ENCODE measurements around the gene SPOP.

Gene SPOP

DNA sequence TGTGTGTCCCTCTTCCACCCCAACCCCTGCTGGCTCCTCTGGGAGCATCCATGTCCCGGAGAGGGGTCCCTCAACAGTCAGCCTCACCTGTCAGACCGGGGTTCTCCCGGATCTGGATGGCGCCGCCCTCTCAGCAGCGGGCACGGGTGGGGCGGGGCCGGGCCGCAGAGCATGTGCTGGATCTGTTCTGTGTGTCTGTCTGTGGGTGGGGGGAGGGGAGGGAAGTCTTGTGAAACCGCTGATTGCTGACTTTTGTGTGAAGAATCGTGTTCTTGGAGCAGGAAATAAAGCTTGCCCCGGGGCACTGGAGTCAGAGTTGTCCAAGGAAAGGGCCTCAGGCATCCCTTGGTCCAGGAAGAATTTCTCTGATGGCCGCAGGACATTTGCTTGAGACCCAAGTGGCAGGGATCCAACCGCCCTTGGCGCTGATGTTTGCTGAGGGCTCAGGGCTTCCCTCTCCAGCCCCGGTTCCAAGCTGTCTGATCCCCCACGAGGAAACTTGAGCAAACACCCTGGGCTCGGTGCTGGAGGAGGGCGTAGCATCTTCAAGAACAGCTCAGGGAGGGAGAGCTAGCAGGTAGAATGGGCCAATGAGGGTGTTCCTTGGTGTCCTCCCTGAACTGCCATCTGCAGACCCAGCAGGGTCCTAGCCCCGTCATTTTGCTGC is 97.7 kb downstream of the SPOP start:
- Histone ChIP-seq H2AFZ (ENCODE audit: low read depth, low read length) (no peak overlapping the region), H3K9me3 (ENCODE audit: insufficient read depth, low read length, severe bottlenecking) (no peaks in the 10 kb centered on the region), H4K20me1 (ENCODE audit: insufficient read depth, low read length) (no peaks in the 10 kb centered on the region; the same call in 1 of the 2 replicates), H3K4me2 (ENCODE audit: insufficient read depth, low read length) (no peak overlapping the region), H3K36me3 (ENCODE audit: insufficient read depth, low read length) (no peaks in the 10 kb centered on the region), H3K27me3 (ENCODE audit: insufficient read depth, low read length, poor library complexity) (peaks cover 10% of the 10 kb centered on the region), H3K4me3 (ENCODE audit: low read depth in 1 of 2, low read length in 2 of 2) (no peak overlapping the region), H3K79me2 (ENCODE audit: insufficient read depth, low read length) (no peaks in the 10 kb centered on the region), H3K9ac (ENCODE audit: low read depth, low read length) (no peak overlapping the region), H3K4me1 (ENCODE audit: insufficient read depth, low read length) (no peaks in the 10 kb centered on the region), H3K27ac (ENCODE audit: low read length) (no peak overlapping the region)
- TF ChIP-seq EZH2 (IDR thresholded peaks at IDR 0.05; ENCODE audit: borderline replicate concordance, low read depth, low read length, severe bottlenecking): no peak
- TF ChIP-seq, protein P1, sequence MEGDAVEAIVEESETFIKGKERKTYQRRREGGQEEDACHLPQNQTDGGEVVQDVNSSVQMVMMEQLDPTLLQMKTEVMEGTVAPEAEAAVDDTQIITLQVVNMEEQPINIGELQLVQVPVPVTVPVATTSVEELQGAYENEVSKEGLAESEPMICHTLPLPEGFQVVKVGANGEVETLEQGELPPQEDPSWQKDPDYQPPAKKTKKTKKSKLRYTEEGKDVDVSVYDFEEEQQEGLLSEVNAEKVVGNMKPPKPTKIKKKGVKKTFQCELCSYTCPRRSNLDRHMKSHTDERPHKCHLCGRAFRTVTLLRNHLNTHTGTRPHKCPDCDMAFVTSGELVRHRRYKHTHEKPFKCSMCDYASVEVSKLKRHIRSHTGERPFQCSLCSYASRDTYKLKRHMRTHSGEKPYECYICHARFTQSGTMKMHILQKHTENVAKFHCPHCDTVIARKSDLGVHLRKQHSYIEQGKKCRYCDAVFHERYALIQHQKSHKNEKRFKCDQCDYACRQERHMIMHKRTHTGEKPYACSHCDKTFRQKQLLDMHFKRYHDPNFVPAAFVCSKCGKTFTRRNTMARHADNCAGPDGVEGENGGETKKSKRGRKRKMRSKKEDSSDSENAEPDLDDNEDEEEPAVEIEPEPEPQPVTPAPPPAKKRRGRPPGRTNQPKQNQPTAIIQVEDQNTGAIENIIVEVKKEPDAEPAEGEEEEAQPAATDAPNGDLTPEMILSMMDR (IDR thresholded peaks at IDR 0.05; ENCODE audit: borderline replicate concordance, extremely low read depth, low read length, poor library complexity, severe bottlenecking): no peak
- DNase-seq: no peak
- no peak for ATAC-seq (ENCODE audit: insufficient read depth, low read depth)

DNA sequence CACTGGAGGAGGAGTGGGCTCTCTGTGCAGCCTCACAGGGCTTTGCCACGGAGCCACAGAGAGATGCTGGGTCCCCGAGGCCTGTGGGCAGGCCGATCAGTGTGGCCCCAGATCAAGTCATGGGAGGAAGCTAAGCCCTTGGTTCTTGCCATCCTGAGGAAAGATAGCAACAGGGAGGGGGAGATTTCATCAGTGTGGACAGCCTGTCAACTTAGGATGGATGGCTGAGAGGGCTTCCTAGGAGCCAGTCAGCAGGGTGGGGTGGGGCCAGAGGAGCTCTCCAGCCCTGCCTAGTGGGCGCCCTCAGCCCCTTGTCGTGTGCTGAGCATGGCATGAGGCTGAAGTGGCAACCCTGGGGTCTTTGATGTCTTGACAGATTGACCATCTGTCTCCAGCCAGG is 98.4 kb downstream of the SPOP start:
- TF ChIP-seq, protein P1 (IDR thresholded peaks at IDR 0.05; ENCODE audit: borderline replicate concordance, extremely low read depth, low read length, poor library complexity, severe bottlenecking): no peak
- TF ChIP-seq EZH2 (IDR thresholded peaks at IDR 0.05; ENCODE audit: borderline replicate concordance, low read depth, low read length, severe bottlenecking): no peak
- H4K20me1 ChIP-seq (ENCODE audit: insufficient read depth, low read length): no peaks in the 10 kb centered on the region; the same call in 1 of the 2 replicates

DNA sequence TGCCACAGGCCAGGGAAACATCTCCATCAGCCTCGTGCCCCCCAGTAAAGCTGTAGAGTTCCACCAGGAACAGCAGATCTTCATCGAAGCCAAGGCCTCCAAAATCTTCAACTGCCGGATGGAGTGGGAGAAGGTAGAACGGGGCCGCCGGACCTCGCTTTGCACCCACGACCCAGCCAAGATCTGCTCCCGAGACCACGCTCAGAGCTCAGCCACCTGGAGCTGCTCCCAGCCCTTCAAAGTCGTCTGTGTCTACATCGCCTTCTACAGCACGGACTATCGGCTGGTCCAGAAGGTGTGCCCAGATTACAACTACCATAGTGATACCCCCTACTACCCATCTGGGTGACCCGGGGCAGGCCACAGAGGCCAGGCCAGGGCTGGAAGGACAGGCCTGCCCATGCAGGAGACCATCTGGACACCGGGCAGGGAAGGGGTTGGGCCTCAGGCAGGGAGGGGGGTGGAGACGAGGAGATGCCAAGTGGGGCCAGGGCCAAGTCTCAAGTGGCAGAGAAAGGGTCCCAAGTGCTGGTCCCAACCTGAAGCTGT is 98.9 kb downstream of the SPOP start:
- Histone ChIP-seq H3K79me2 (ENCODE audit: insufficient read depth, low read length) (no peaks in the 10 kb centered on the region), H3K9me3 (ENCODE audit: insufficient read depth, low read length, severe bottlenecking) (no peaks in the 10 kb centered on the region), H3K4me1 (ENCODE audit: insufficient read depth, low read length) (no peaks in the 10 kb centered on the region), H3K36me3 (ENCODE audit: insufficient read depth, low read length) (no peaks in the 10 kb centered on the region), H3K27me3 (ENCODE audit: insufficient read depth, low read length, poor library complexity) (peaks cover 16% of the 10 kb centered on the region), H3K4me2 (ENCODE audit: insufficient read depth, low read length) (no peak overlapping the region), H2AFZ (ENCODE audit: low read depth, low read length) (no peak overlapping the region), H3K27ac (ENCODE audit: low read length) (no peak overlapping the region), H3K9ac (ENCODE audit: low read depth, low read length) (no peak overlapping the region), H3K4me3 (ENCODE audit: low read depth in 1 of 2, low read length in 2 of 2) (no peak overlapping the region), H4K20me1 (ENCODE audit: insufficient read depth, low read length) (no peaks in the 10 kb centered on the region; the same call in 1 of the 2 replicates)
- TF ChIP-seq EZH2 (IDR thresholded peaks at IDR 0.05; ENCODE audit: borderline replicate concordance, low read depth, low read length, severe bottlenecking): no peak
- DNase-seq (no peak), ATAC-seq (ENCODE audit: insufficient read depth, low read depth) (no peak)

More for the DNA sequence above, 98.4 kb downstream of the SPOP start:
- Histone ChIP-seq H3K4me3 (ENCODE audit: low read depth in 1 of 2, low read length in 2 of 2) (no peak overlapping the region), H3K27ac (ENCODE audit: low read length) (no peak overlapping the region), H3K4me2 (ENCODE audit: insufficient read depth, low read length) (no peak overlapping the region), H3K9ac (ENCODE audit: low read depth, low read length) (no peak overlapping the region), H2AFZ (ENCODE audit: low read depth, low read length) (no peak overlapping the region), H3K4me1 (ENCODE audit: insufficient read depth, low read length) (no peaks in the 10 kb centered on the region), H3K27me3 (ENCODE audit: insufficient read depth, low read length, poor library complexity) (peaks cover 12% of the 10 kb centered on the region), H3K79me2 (ENCODE audit: insufficient read depth, low read length) (no peaks in the 10 kb centered on the region), H3K9me3 (ENCODE audit: insufficient read depth, low read length, severe bottlenecking) (no peaks in the 10 kb centered on the region), H3K36me3 (ENCODE audit: insufficient read depth, low read length) (no peaks in the 10 kb centered on the region)
- no peak for ATAC-seq (ENCODE audit: insufficient read depth, low read depth)
- no peak for DNase-seq

DNA sequence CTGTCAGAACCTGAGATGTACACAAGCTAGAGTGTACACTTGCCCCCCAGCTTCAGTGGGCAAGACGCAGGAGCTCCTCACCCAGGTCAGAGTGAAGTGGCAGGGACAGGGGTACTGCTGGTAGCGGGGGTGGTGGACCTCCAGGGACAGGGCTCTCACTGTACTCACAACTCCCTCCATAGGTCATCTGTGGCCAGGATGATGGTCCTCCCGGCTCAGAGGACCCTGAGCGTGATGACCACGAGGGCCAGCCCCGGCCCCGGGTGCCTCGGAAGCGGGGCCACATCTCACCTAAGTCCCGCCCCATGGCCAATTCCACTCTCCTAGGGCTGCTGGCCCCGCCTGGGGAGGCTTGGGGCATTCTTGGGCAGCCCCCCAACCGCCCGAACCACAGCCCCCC is 99.5 kb downstream of the SPOP start:
- TF ChIP-seq EZH2 (IDR thresholded peaks at IDR 0.05; ENCODE audit: borderline replicate concordance, low read depth, low read length, severe bottlenecking): no peak
- TF ChIP-seq, protein P1 (IDR thresholded peaks at IDR 0.05; ENCODE audit: borderline replicate concordance, extremely low read depth, low read length, poor library complexity, severe bottlenecking): no peak
- ATAC-seq (ENCODE audit: insufficient read depth, low read depth) (no peak), DNase-seq (no peak)
- Histone ChIP-seq H2AFZ (ENCODE audit: low read depth, low read length) (no peak overlapping the region), H3K27me3 (ENCODE audit: insufficient read depth, low read length, poor library complexity) (peaks cover 19% of the 10 kb centered on the region), H3K36me3 (ENCODE audit: insufficient read depth, low read length) (no peaks in the 10 kb centered on the region), H4K20me1 (ENCODE audit: insufficient read depth, low read length) (no peaks in the 10 kb centered on the region; the same call in 1 of the 2 replicates), H3K4me3 (ENCODE audit: low read depth in 1 of 2, low read length in 2 of 2) (no peak overlapping the region), H3K4me1 (ENCODE audit: insufficient read depth, low read length) (no peaks in the 10 kb centered on the region), H3K4me2 (ENCODE audit: insufficient read depth, low read length) (no peak overlapping the region), H3K9ac (ENCODE audit: low read depth, low read length) (no peak overlapping the region), H3K9me3 (ENCODE audit: insufficient read depth, low read length, severe bottlenecking) (no peaks in the 10 kb centered on the region), H3K79me2 (ENCODE audit: insufficient read depth, low read length) (no peaks in the 10 kb centered on the region), H3K27ac (ENCODE audit: low read length) (no peak overlapping the region)
